Smooth muscle cell (in vitro differentiated cells): ENCODE results near the gene VSX2. TPM values are rescaled to one million over a fixed set of nuclear protein-coding genes. Genes with fewer than 3 reads are reported as not detected.
"Not testable (repeated sequence)": the region's sequence is repeated elsewhere in the genome, so short reads cannot be mapped to it uniquely, and the experiment has no call there.

Experiments
- DNase-seq: peaks from one replicate; lab custom pipeline; 2025; ENCODE audit not compliant: unreplicated experiment; lab: John Stamatoyannopoulos, UW
- H2AFZ ChIP-seq: fragments of 200-600 bp; sonication (generic); 2 replicates; pipeline ENCODE4 v1.6.0; 2016; ENCODE audit warnings: antibody characterized with exemption, low read depth, mild to moderate bottlenecking
- H3F3A ChIP-seq: fragments of 200-600 bp; sonication (generic); 2 replicates; pipeline ENCODE4 v1.6.0; 2017; ENCODE audit warnings: antibody characterized with exemption, low read depth
- H3K27ac ChIP-seq: fragments of 200-600 bp; sonication (generic); 2 replicates; pipeline ENCODE4 v1.5.1; 2016; ENCODE audit warnings: low read depth, mild to moderate bottlenecking
- H3K27me3 ChIP-seq: fragments of 200-600 bp; sonication (generic); 2 replicates; pipeline ENCODE4 v1.6.1; 2016; ENCODE audit warnings: low read depth, mild to moderate bottlenecking
- H3K36me3 ChIP-seq: fragments of 200-600 bp; sonication (generic); 2 replicates; pipeline ENCODE4 v1.5.1; 2016; ENCODE audit warnings: low read depth
- H3K4me1 ChIP-seq: fragments of 200-600 bp; sonication (generic); 2 replicates; pipeline ENCODE4 v1.5.1; 2016; ENCODE audit warnings: low read depth
- H3K4me2 ChIP-seq: fragments of 200-600 bp; sonication (generic); 2 replicates; pipeline ENCODE4 v1.6.0; 2016; ENCODE audit warnings: mild to moderate bottlenecking
- H3K4me3 ChIP-seq: fragments of 200-600 bp; sonication (generic); 2 replicates; pipeline ENCODE4 v1.5.1; 2016; ENCODE audit warnings: mild to moderate bottlenecking
- H3K79me2 ChIP-seq: fragments of 200-600 bp; sonication (generic); 2 replicates; pipeline ENCODE4 v1.6.0; 2016; ENCODE audit warnings: low read depth, mild to moderate bottlenecking
- H3K9ac ChIP-seq: fragments of 200-600 bp; sonication (generic); 2 replicates; pipeline ENCODE4 v1.6.0; 2016; ENCODE audit warnings: low read depth
- H3K9me3 ChIP-seq: fragments of 200-600 bp; sonication (generic); replicated peaks from 2 replicates; pipeline ENCODE4 v1.5.1; 2016; ENCODE audit warnings: low read depth
- H4K20me1 ChIP-seq: fragments of 200-600 bp; sonication (generic); 2 replicates; pipeline ENCODE4 v1.6.0; 2016; ENCODE audit warnings: low read depth
- WGBS: methylation state at CpG from one replicate; pipeline ENCODE4 v1.1.7; 2016; ENCODE audit warnings: low lambda C conversion rate; 5-methylcytosine and 5-hydroxymethylcytosine counted together
- polyA plus RNA-seq: library from polyadenylated mRNA; unstranded; fragments of >200 nt; fragmentation: Nextera tagmentation; extraction: Ambion mirVana; gene quantifications from 2 replicates; pipeline ENCODE4 v1.2.1, GENCODE V29; 2016
- total RNA-seq: library from RNA; depleted of rRNA; stranded (reverse); fragments of >200 nt; gene quantifications from 2 replicates; pipeline ENCODE4 v1.2.3, GENCODE V29; 2014
- TF ChIP-seq, protein P1 (sequence below): fragments of 200-600 bp; sonication (generic); IDR thresholded peaks from 2 replicates; pipeline ENCODE4 v1.5.1; 2017; ENCODE audit warnings: borderline replicate concordance, mild to moderate bottlenecking, antibody characterized with exemption; ENCODE audit not compliant: insufficient read depth, poor library complexity, severe bottlenecking

Gene VSX2
- total and polyA plus RNA-seq, 2 experiments from 2014 or later: not detected

GRCh38 chr14:74263181-74263580, 23.9 kb downstream of the VSX2 start:
- TF ChIP-seq, protein P1, sequence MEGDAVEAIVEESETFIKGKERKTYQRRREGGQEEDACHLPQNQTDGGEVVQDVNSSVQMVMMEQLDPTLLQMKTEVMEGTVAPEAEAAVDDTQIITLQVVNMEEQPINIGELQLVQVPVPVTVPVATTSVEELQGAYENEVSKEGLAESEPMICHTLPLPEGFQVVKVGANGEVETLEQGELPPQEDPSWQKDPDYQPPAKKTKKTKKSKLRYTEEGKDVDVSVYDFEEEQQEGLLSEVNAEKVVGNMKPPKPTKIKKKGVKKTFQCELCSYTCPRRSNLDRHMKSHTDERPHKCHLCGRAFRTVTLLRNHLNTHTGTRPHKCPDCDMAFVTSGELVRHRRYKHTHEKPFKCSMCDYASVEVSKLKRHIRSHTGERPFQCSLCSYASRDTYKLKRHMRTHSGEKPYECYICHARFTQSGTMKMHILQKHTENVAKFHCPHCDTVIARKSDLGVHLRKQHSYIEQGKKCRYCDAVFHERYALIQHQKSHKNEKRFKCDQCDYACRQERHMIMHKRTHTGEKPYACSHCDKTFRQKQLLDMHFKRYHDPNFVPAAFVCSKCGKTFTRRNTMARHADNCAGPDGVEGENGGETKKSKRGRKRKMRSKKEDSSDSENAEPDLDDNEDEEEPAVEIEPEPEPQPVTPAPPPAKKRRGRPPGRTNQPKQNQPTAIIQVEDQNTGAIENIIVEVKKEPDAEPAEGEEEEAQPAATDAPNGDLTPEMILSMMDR: no peak

GRCh38 chr14:74263921-74264320, 24.7 kb downstream of the VSX2 start:
- Histone ChIP-seq H2AFZ (no peak overlapping the region), H3K27ac (no peak overlapping the region), H3F3A (no peaks in the 10 kb centered on the region), H3K4me2 (no peak overlapping the region), H3K9ac (no peak overlapping the region), H3K4me1 (no peaks in the 10 kb centered on the region), H3K36me3 (no peaks in the 10 kb centered on the region), H3K4me3 (no peak overlapping the region), H3K9me3 (no peaks in the 10 kb centered on the region), H4K20me1 (no peaks in the 10 kb centered on the region), H3K79me2 (no peaks in the 10 kb centered on the region), H3K27me3 (peaks cover 8% of the 10 kb centered on the region)
- 81% methylated on average over 5 of the region's 5 CpGs for WGBS
- TF ChIP-seq, protein P1: no peak
- DNase-seq: no peak

More at GRCh38 chr14:74263181-74263580, 23.9 kb downstream of the VSX2 start:
- Histone ChIP-seq H3K4me3 (no peak overlapping the region), H3K79me2 (no peaks in the 10 kb centered on the region), H3K36me3 (no peaks in the 10 kb centered on the region), H3K9me3 (no peaks in the 10 kb centered on the region), H3K4me1 (no peaks in the 10 kb centered on the region), H3K27me3 (peaks cover 15% of the 10 kb centered on the region), H2AFZ (no peak overlapping the region), H3K4me2 (no peak overlapping the region), H3K27ac (no peak overlapping the region), H4K20me1 (no peaks in the 10 kb centered on the region), H3F3A (no peaks in the 10 kb centered on the region), H3K9ac (no peak overlapping the region)
- WGBS: 83% methylated on average over 9 of the region's 9 CpGs
- no peak for DNase-seq

GRCh38 chr14:74265301-74265965, 26.2 kb downstream of the VSX2 start:
- H4K20me1 ChIP-seq: no peaks in the 10 kb centered on the region
- no peak overlapping the region for H3K9ac ChIP-seq
- H3K27me3 ChIP-seq: no peaks in the 10 kb centered on the region
- H3K4me2 ChIP-seq: no peak overlapping the region
- no peaks in the 10 kb centered on the region for H3K9me3 ChIP-seq
- WGBS: 81% methylated on average over 13 of the region's 13 CpGs
- H2AFZ ChIP-seq: no peak overlapping the region
- no peak for DNase-seq
- no peaks in the 10 kb centered on the region for H3K36me3 ChIP-seq
- H3K4me3 ChIP-seq: no peak overlapping the region
- H3K27ac ChIP-seq: no peak overlapping the region
- no peaks in the 10 kb centered on the region for H3K79me2 ChIP-seq
- no peaks in the 10 kb centered on the region for H3F3A ChIP-seq
- TF ChIP-seq, protein P1: no peak
- H3K4me1 ChIP-seq: no peaks in the 10 kb centered on the region

DNA sequence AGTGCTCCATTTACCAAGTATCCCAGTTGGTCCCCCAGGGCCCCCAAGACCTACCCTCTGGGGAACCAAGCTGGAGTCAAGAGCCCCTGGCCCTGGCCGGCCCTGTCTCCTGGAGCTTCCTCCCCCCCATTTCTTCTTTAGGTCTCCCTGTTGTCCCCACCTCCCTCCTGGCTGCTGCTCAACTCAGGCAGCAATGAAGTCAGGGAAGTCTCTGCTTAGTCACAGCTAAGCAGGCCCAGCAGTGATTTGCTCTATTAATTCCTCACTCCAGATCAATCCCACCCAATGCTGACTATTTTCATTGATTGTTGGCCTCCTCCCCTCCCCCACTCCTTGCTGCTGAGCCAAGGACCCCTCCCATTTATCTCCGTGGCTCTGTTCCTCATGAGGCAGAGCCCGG, 28.3 kb downstream of the VSX2 start:
- H4K20me1 ChIP-seq: no peaks in the 10 kb centered on the region
- H3K4me2 ChIP-seq: no peak overlapping the region
- H3K79me2 ChIP-seq: no peaks in the 10 kb centered on the region
- H3K27me3 ChIP-seq: no peaks in the 10 kb centered on the region
- no peak for DNase-seq
- H3F3A ChIP-seq: no peaks in the 10 kb centered on the region
- H3K4me3 ChIP-seq: no peak overlapping the region
- H3K4me1 ChIP-seq: no peaks in the 10 kb centered on the region
- no peak overlapping the region for H3K9ac ChIP-seq
- H3K9me3 ChIP-seq: no peaks in the 10 kb centered on the region
- no peak overlapping the region for H3K27ac ChIP-seq
- no peaks in the 10 kb centered on the region for H3K36me3 ChIP-seq
- TF ChIP-seq, protein P1: no peak
- no peak overlapping the region for H2AFZ ChIP-seq
- 64% methylated on average over 3 of the region's 3 CpGs for WGBS

DNA sequence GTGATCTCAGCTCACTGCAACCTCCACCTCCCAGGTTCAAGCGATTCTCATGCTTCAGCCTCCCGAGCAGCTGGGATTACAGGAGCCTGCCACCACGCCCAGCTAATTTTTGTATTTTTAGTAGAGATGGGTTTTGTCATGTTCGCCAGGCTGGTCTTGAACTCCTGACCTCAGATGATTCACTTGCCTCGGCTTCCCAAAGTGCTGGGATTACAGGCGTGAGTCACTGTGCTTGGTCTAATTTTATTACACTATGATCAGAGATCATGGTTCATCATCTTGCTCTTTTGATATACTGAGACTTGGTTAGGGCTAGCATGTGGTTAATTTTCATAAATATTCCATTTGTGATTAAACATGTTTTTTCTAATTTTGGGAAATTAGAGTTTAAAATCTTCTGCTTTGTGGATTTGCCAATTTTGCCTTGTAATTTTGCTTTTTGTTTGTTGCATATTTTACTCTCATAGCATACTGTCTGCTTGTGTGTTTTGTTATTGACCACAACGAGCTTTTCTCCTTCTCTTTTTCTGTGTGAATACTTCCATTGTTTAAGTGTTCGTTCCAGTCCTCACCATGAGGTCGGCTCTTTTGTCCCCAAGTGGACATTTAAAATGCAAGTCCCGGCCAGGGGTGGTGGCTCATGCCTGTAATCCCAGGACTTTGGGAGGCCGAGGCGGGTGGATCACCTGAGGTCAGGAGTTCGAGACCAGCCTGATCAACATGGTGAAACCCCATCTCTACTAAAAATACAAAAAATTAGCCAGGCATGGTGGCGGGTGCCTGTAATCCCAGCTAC, 31.3 kb downstream of the VSX2 start:
- H4K20me1 ChIP-seq, H2AFZ ChIP-seq, H3K4me3 ChIP-seq, H3K27ac ChIP-seq, H3K79me2 ChIP-seq, H3K9me3 ChIP-seq, H3K4me1 ChIP-seq, DNase-seq, H3K27me3 ChIP-seq, H3K4me2 ChIP-seq, H3K9ac ChIP-seq, H3F3A ChIP-seq, H3K36me3 ChIP-seq: not testable (repeated sequence)
- WGBS: 72% methylated on average over 14 of the region's 14 CpGs
